Measurements from ENCODE around the gene FUT2.

DNA sequence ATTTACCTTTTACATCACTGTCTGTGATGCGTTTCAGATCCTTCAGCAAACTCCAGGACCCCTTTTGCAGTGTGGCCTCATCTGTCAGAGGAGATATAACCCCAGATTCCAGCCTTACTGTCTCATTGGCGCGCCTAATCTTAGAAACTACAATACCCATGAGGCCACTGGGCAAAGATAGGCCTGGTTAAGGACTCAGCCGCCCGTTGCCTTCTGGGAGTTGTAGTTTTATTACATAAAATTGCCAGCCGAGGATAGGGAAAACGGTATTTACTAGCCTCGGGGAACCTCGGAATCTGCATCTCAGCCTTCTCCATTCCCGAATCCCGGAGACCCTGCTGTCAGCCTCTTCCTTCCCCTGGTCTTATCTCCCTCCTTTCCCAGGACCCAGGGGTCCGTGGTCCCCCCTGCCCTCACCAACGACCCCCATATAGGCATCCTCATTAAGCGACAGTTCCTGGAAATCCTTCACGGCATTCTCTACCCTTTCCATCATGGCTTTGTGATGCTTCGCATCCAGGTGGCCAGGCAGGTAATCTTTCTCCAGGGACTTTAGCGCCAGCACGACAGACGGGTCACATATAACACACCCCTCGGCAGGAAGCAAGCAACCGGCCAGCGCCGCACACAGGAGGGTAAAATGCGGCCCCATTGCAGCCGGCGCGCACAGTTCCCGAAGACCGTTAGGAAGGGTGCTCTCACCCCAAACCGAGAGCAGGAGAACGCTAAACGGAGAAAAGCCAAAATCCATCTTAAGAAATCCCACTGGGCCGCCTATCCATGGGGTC lies 49.6 kb downstream of the FUT2 start:
- TF ChIP-seq POLR2A (IDR thresholded peaks at IDR 0.05) (no peak), POLR2AphosphoS5 (IDR thresholded peaks at IDR 0.05) (no peak)
- TF ChIP-seq, protein P1, sequence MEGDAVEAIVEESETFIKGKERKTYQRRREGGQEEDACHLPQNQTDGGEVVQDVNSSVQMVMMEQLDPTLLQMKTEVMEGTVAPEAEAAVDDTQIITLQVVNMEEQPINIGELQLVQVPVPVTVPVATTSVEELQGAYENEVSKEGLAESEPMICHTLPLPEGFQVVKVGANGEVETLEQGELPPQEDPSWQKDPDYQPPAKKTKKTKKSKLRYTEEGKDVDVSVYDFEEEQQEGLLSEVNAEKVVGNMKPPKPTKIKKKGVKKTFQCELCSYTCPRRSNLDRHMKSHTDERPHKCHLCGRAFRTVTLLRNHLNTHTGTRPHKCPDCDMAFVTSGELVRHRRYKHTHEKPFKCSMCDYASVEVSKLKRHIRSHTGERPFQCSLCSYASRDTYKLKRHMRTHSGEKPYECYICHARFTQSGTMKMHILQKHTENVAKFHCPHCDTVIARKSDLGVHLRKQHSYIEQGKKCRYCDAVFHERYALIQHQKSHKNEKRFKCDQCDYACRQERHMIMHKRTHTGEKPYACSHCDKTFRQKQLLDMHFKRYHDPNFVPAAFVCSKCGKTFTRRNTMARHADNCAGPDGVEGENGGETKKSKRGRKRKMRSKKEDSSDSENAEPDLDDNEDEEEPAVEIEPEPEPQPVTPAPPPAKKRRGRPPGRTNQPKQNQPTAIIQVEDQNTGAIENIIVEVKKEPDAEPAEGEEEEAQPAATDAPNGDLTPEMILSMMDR (IDR thresholded peaks at IDR 0.05 in 8 of 11, conservative IDR thresholded peaks at IDR 0.05 in 3 of 11): no peak
